SK-N-MC (cell line): ENCODE results near the gene NOVA2.

Experiments
- DNase-seq: peaks from one replicate; pipeline ENCODE4 v3.0.0-alpha.2; 2011; ENCODE audit warnings: low read depth, low spot score
- H3K27ac ChIP-seq: fragments of 200-600 bp; sonication (generic); 2 replicates; pipeline ENCODE4 v1.5.1; 2016; ENCODE audit warnings: mixed run types
- H3K36me3 ChIP-seq: fragments of 200-600 bp; sonication (generic); 2 replicates; pipeline ENCODE4 v1.6.1; 2017; ENCODE audit warnings: antibody characterized with exemption, low read length, mixed read lengths; ENCODE audit not compliant: insufficient read depth
- H3K4me3 ChIP-seq: fragments of 200-600 bp; sonication (generic); 2 replicates; pipeline ENCODE4 v1.5.1; 2016
- H3K9ac ChIP-seq: fragments of 200-600 bp; sonication (generic); 2 replicates; pipeline ENCODE4 v1.8.0; 2017; ENCODE audit warnings: mixed run types, mixed read lengths; ENCODE audit not compliant: insufficient read length
- H3K9me3 ChIP-seq: fragments of 200-600 bp; sonication (generic); 2 replicates; pipeline ENCODE4 v1.6.1; 2017; ENCODE audit warnings: low read depth, mild to moderate bottlenecking, antibody characterized with exemption, low read length, moderate library complexity, mixed read lengths
- EZH2 ChIP-seq: fragments of 200-600 bp; sonication (generic); IDR thresholded peaks from one replicate; pipeline ENCODE4 v1.6.1; 2017; ENCODE audit warnings: antibody characterized with exemption
- FOXP2 ChIP-seq: optimal IDR thresholded peaks from 2 replicates; pipeline ENCODE3; 2011; ENCODE audit warnings: mild to moderate bottlenecking, moderate library complexity; ENCODE audit not compliant: insufficient read depth; ENCODE audit errors: extremely low read length, control extremely low read depth
- POLR2AphosphoS5 ChIP-seq: IDR thresholded peaks from 2 replicates; pipeline ENCODE4 v1.6.1; 2012; ENCODE audit warnings: mild to moderate bottlenecking, low read depth, low read length, borderline replicate concordance

Gene NOVA2

DNA sequence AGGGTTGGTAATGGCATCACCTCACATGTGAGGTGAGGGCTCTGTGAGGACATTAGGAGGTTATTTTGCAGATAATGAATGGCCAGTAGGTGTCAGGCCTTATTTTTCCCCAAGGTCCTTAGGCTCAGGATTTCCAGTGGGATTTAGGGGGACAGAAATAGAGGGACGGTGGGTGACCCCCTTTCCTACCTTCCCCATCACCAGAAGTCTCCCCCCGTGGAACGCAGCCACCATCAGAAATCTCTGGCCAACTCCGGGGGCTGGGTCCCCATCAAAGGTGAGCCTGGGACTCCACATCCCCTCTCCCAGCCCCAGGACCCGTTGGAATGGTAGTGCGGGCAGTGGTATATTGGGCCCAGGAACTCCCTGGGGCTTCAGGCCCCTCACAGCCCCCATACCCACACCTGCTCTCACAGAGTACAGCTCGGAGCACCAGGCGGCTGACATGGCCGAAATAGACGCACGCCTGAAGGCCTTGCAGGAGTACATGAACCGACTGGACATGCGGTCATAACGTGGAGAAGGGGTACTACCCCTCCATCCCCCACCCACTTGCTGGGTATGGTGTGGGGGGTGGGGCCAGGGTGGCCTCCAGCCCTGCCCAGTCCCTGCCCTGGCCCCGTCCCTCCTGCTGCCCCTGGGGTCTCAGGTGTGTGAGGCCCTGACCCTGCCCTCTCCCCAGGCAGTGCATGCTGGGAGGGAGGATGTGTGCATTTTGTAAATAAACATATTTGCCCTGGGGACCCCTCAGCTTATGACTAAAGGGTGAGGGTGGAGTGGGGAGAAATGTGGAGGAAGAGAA lies 44.4 kb upstream of the NOVA2 start:
- Histone ChIP-seq H3K9ac (no peak overlapping the region), H3K36me3 (no peaks in the 10 kb centered on the region), H3K4me3 (no peak overlapping the region), H3K27ac (no peak overlapping the region), H3K9me3 (no peaks in the 10 kb centered on the region)
- no peak for TF ChIP-seq POLR2AphosphoS5
- no peak for TF ChIP-seq EZH2
- TF ChIP-seq FOXP2: no peak
- DNase-seq: no peak

DNA sequence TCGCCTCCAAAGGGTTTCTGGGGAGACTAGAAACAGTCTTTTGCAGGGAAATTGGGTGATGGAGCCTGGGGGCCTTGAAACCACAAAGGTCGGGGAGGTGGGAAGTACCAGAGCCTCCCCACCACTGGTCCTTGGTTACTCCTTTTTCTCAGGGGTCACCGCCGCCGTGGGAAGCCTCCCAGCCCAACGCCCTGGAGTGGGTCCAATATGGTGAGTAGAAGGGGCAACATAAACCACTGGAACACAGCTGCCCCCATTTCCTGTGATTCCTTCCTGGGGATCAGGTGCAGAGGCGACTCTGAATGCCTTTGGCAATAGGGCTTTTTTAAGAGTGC lies 43.4 kb upstream of the NOVA2 start:
- no peak for DNase-seq
- Histone ChIP-seq H3K27ac (no peak overlapping the region), H3K9ac (no peak overlapping the region), H3K9me3 (no peaks in the 10 kb centered on the region), H3K36me3 (no peaks in the 10 kb centered on the region), H3K4me3 (no peak overlapping the region)
- TF ChIP-seq EZH2 (no peak), FOXP2 (no peak), POLR2AphosphoS5 (no peak)

DNA sequence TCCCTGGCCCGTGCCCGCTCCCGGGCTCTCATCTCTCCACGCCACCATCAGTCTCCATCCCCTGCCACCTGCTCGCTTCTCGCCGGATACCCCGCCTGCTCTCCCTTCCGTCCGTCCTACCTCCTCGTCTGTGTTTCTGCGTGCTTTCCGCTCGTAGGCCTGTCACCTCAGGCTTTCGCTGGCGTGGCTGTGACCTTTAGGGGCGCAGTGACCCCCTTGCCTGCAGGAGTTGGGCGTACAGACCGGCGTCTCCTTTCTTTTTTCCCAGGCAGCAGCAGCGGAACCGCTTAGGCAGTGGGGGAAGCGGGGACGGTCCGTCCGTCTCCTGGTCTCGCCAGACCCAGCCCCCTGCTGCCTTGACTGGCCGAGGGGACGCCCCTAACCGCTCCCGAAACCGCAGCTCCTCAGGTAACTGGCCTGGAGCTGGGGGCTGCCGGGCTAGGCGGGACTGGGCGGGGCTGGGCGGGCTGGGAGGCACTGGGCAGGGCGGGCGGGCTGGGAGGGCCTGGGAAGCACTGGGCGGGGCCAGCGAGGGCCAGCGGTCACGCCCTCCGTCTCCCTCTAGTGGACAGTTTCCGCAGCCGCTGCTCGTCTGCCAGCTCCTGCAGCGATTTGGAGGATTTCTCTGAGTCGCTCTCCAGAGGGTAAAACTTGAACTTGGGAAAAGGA lies 42.9 kb upstream of the NOVA2 start:
- Histone ChIP-seq H3K27ac (no peak overlapping the region), H3K9me3 (no peaks in the 10 kb centered on the region), H3K4me3 (peak overlapping the region; percentile 52), H3K36me3 (no peaks in the 10 kb centered on the region), H3K9ac (no peak overlapping the region)
- TF ChIP-seq POLR2AphosphoS5 (no peak), EZH2 (no peak), FOXP2 (no peak)
- no peak for DNase-seq

DNA sequence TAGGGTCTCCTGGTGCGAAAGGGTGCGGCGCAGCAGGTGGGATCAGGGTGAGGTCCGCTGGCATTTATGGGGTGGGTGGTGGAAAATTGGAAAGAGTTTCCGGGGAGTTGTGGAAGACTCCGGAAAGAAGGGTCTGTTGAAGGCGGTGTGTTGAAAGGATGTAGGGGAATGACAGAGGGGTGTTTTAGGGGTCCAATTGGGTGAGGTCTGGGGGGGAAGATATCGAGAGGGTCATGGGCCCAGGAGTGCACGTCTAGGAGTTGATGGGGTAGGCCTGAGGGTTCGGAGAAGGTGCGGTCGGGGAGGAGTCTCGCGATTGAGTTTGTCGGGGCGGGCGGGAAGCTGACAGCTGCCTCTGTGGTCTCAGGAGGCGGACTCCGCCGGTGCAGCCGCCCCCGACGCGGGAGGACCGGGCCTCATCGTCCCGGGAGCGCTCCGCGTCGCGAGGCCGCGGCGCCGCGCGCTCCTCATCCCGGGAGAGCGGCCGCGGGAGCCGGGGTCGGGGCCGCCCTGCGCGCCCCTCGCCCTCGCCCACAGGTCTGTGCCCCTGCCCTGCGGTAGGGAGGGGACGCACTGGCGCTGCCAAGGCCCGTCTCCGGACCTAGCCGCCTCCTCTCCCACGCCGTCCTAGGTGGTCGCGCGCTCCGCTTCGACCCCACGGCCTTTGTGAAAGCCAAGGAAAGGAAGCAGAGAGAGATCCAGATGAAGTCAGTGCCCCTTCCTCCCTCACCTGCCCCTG lies 42.2 kb upstream of the NOVA2 start:
- H3K9ac ChIP-seq: no peak overlapping the region
- DNase-seq: no peak
- H3K36me3 ChIP-seq: no peaks in the 10 kb centered on the region
- H3K4me3 ChIP-seq: no peak overlapping the region
- H3K9me3 ChIP-seq: no peaks in the 10 kb centered on the region
- H3K27ac ChIP-seq: no peak overlapping the region
- TF ChIP-seq POLR2AphosphoS5 (no peak), FOXP2 (no peak), EZH2 (no peak)

DNA sequence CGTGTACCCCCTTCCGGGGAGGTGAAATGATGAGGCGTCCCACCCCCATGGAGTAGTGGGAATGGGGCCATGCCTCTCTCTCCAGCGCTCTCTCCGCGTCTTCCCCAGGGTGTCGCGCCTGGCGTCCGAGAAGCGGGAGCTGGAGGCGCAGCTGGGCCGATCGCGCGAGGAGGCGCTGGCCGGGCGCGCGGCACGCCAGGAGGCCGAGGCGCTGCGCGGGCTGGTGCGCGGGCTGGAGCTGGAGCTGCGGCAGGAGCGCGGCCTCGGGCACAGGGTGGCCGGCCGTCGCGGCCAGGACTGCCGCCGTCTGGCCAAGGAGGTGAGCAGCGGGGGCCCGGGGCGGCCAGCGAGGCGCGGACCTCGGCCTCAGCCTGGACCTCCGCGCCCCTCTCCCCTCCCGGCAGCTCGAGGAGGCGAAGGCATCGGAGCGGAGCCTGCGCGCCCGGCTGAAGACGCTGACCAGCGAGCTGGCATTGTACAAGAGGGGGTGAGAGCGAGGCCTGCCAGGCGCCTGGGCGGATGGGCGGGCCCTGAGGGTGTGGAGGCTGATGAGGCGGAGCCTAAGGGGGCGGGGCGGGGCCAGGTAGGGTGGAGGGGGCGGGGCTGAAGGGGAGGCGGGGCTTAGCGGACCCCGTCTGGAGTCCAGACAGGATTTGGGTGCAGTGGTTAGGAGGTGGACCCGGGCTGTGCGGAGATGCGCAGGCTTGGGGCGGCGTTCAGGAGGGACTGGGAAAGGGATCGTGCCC lies 41.4 kb upstream of the NOVA2 start:
- H3K4me3 ChIP-seq: no peak overlapping the region
- H3K27ac ChIP-seq: no peak overlapping the region
- DNase-seq: no peak
- H3K36me3 ChIP-seq: no peaks in the 10 kb centered on the region
- no peaks in the 10 kb centered on the region for H3K9me3 ChIP-seq
- H3K9ac ChIP-seq: no peak overlapping the region
- no peak for TF ChIP-seq EZH2
- no peak for TF ChIP-seq POLR2AphosphoS5
- no peak for TF ChIP-seq FOXP2

DNA sequence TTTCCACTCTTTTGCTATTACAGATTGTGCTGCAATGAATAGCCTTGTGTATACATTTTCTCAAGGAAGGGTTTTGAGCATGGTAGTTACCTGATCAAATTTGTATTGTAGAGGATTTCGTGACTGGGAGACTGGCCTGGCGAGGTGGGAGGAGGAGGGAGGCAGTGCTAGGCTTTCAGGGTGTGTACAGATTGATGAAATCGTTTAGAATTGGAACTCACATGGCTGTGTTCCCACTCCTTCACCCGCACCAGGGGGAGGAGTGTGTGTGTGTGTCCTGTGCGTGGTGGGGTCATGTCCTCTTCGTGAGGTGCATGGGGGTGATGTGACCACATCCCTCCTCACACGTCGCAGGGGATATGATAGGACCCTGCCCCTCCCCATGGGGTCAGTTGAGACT lies 40.9 kb upstream of the NOVA2 start:
- no peak for DNase-seq
- Histone ChIP-seq H3K9ac (no peak overlapping the region), H3K9me3 (no peaks in the 10 kb centered on the region), H3K36me3 (no peaks in the 10 kb centered on the region), H3K4me3 (no peak overlapping the region), H3K27ac (no peak overlapping the region)
- TF ChIP-seq FOXP2 (no peak), EZH2 (no peak), POLR2AphosphoS5 (no peak)

DNA sequence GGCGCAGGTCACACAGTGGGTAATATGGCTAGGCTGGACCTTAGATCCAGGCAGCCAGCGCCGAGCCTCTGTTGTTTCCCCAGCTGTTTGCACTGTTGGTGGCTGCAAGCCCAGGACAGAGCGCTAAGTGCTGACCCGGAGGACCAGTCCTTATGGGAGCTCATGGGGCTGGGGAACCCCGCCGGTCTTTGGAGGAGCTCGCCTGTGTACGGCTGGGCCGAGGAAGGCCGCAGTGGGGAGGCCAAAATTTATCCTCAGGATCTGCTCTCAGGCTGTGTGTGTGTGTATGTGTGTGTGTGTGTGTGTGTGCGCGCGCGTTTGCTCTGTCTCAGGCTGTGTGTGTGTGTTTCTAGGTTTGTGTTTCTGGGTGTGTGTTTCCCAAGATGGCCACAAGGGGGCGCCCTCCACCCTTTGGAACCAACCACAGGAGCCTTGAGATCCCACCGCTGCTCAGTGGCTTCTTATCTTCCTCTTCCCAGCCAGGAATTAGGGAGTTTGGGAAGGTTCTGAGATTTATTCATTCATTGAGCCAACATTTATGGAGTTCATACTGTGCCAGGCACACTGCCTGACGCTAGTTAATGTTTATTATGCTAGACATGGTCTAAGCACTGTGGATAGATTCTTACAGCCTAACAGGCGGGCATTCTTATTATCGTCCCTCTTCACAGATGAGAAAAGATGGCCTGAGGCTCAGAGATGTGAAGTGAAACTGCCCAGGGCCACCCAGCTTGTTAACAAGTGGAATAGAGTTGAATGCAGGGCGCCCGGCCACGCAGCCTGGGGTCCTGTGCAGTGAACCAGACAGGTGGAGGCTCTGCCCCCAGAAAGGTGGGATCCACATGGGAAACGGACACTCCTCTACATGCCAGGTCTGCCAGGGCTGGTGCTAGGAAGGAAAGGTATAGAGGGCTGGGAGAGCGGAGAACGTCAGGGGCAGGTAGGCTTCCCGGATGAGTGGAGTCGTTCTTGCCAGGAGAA lies 36.2 kb upstream of the NOVA2 start:
- no peak for DNase-seq
- Histone ChIP-seq H3K36me3 (no peaks in the 10 kb centered on the region), H3K4me3 (no peak overlapping the region), H3K9ac (no peak overlapping the region), H3K27ac (no peak overlapping the region), H3K9me3 (no peaks in the 10 kb centered on the region)
- TF ChIP-seq POLR2AphosphoS5 (no peak), EZH2 (no peak), FOXP2 (no peak)
